ENCODE measurements around the gene ALOX5.

ALOX5 gene

DNA sequence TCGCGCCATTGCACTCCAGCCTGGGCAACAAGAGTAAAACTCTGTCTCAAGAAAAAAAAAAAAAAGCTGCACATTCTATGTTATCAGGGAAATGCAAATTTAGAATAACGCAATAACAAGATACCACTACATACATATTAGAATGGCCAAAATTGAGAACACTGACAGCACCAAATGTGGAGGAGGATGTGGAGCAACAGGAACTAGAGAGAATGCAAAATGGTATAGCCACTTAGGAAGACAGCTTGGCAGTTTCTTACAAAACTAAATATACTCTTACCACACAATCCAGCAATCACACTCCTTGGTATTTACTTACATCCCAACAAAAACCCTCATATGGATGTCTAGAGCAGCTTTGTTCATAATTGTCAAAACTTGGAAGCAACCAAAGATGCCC lies 76.8 kb downstream of the ALOX5 start:
- no peak overlapping the region for H3K14ac ChIP-seq (ENCODE audit: low read length in 2 of 2)
- H2AFZ ChIP-seq (ENCODE audit: low read depth, low read length), result no peak overlapping the region
- peaks cover 4 to 13% of the 10 kb centered on the region in 2 experiments for H3K36me3 ChIP-seq (ENCODE audit: control insufficient read depth in 1 of 2, insufficient read depth in 2 of 2, low read depth in 1 of 2, low read length in 2 of 2)
- no peak overlapping the region for H4K91ac ChIP-seq (ENCODE audit: low read length)
- H2BK12ac ChIP-seq (ENCODE audit: low read length in 2 of 2), result no peak overlapping the region
- H3K23ac ChIP-seq (ENCODE audit: low read length in 2 of 2), result no peak overlapping the region
- H3K27me3 ChIP-seq (ENCODE audit: control insufficient read depth in 1 of 2, insufficient read depth in 1 of 2, low read length in 2 of 2), result no peaks in the 10 kb centered on the region
- H3K18ac ChIP-seq (ENCODE audit: low read depth in 1 of 2, low read length in 2 of 2), result no peak overlapping the region
- no peak overlapping the region for H3K4me2 ChIP-seq (ENCODE audit: low read length, poor library complexity, severe bottlenecking)
- 100% methylated on average over 2 of the region's 3 CpGs for WGBS
- no peak overlapping the region for H3K9ac ChIP-seq (ENCODE audit: low read length)
- no peak overlapping the region for H3K4me3 ChIP-seq (ENCODE audit: insufficient read depth in 1 of 2, low read depth in 1 of 2, low read length in 2 of 2)
- no peaks in the 10 kb centered on the region for H3K9me3 ChIP-seq (ENCODE audit: control insufficient read depth, low read length)
- no peak overlapping the region for H2BK5ac ChIP-seq (ENCODE audit: low read depth, low read length, poor library complexity, severe bottlenecking)
- H2BK15ac ChIP-seq (ENCODE audit: low read depth, poor library complexity, severe bottlenecking), result no peak overlapping the region
- no peak overlapping the region for H2AK5ac ChIP-seq (ENCODE audit: low read length, severe bottlenecking)
- no peak overlapping the region for H3K27ac ChIP-seq (ENCODE audit: low read length, poor library complexity, severe bottlenecking)
- H2BK120ac ChIP-seq (ENCODE audit: low read depth, low read length), result no peak overlapping the region
- no peaks in the 10 kb centered on the region for H3K79me1 ChIP-seq (replicated peaks; ENCODE audit: low read length, poor library complexity, severe bottlenecking)
- no peak overlapping the region for H3K4ac ChIP-seq (ENCODE audit: low read depth in 1 of 2, low read length in 2 of 2)
- no peak overlapping the region for H4K8ac ChIP-seq (ENCODE audit: low read length)
- no peak for DNase-seq
- H3K4me1 ChIP-seq (ENCODE audit: control insufficient read depth, insufficient read depth, low read depth, low read length), result peaks cover 4% of the 10 kb centered on the region

DNA sequence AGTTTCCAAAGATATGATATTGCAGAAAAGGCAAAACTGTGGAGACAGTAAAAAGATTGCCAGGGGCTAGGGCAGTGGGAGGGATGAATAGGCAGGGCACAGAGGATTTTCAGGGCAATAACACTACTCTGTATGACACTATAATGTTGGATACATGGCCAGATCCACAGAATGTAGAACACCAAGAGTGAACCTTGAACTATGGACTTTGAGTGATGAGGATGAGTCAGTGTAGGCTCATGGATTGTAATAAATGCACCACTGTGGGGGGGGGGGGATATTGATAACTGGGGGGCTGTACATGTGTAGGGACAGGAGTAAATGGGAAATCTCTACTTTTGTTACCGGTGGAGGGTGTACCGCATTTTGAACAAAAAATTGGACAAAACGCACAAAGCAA lies 77.4 kb downstream of the ALOX5 start:
- Histone ChIP-seq H2BK5ac (ENCODE audit: low read depth, low read length, poor library complexity, severe bottlenecking) (no peak overlapping the region), H2BK120ac (ENCODE audit: low read depth, low read length) (no peak overlapping the region), H4K91ac (ENCODE audit: low read length) (no peak overlapping the region), H3K4me2 (ENCODE audit: low read length, poor library complexity, severe bottlenecking) (no peak overlapping the region), H3K23ac (ENCODE audit: low read length in 2 of 2) (no peak overlapping the region), H4K8ac (ENCODE audit: low read length) (no peak overlapping the region), H2AFZ (ENCODE audit: low read depth, low read length) (no peak overlapping the region), H3K9ac (ENCODE audit: low read length) (no peak overlapping the region), H3K4ac (ENCODE audit: low read depth in 1 of 2, low read length in 2 of 2) (no peak overlapping the region), H3K4me3 (ENCODE audit: insufficient read depth in 1 of 2, low read depth in 1 of 2, low read length in 2 of 2) (no peak overlapping the region), H3K18ac (ENCODE audit: low read depth in 1 of 2, low read length in 2 of 2) (no peak overlapping the region), H3K14ac (ENCODE audit: low read length in 2 of 2) (no peak overlapping the region), H3K79me1 (replicated peaks; ENCODE audit: low read length, poor library complexity, severe bottlenecking) (no peaks in the 10 kb centered on the region), H3K36me3 (ENCODE audit: control insufficient read depth in 1 of 2, insufficient read depth in 2 of 2, low read depth in 1 of 2, low read length in 2 of 2) (peaks cover 9 to 17% of the 10 kb centered on the region in 2 experiments), H3K9me3 (ENCODE audit: control insufficient read depth, low read length) (no peaks in the 10 kb centered on the region), H2BK12ac (ENCODE audit: low read length in 2 of 2) (no peak overlapping the region), H3K4me1 (ENCODE audit: control insufficient read depth, insufficient read depth, low read depth, low read length) (peaks cover 4% of the 10 kb centered on the region), H2AK5ac (ENCODE audit: low read length, severe bottlenecking) (no peak overlapping the region), H3K27me3 (ENCODE audit: control insufficient read depth in 1 of 2, insufficient read depth in 1 of 2, low read length in 2 of 2) (no peaks in the 10 kb centered on the region), H3K27ac (ENCODE audit: low read length, poor library complexity, severe bottlenecking) (no peak overlapping the region), H2BK15ac (ENCODE audit: low read depth, poor library complexity, severe bottlenecking) (no peak overlapping the region)
- WGBS, result 98% methylated on average over 3 of the region's 3 CpGs
- DNase-seq, result no peak

DNA sequence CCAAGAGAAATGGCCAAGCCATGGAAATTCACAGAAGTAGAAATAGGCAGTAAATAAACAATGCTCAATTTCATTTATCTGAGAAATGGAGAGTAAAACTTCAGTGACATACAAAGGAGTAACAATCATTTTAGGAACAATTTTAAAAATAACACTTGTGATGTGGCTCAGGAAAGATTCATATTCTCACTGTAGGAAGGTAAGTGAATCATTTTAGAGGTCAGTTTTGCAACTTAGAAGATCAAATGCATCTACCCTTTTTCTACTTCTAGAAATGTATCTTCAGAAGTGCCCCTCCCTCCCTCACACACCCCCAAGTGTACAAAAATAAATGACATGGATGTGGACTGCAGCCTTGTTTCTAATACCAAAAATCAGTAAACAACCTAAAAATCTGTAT lies 78.3 kb downstream of the ALOX5 start:
- H3K27ac ChIP-seq (ENCODE audit: low read length, poor library complexity, severe bottlenecking), result no peak overlapping the region
- H2AK5ac ChIP-seq (ENCODE audit: low read length, severe bottlenecking), result no peak overlapping the region
- H3K79me1 ChIP-seq (replicated peaks; ENCODE audit: low read length, poor library complexity, severe bottlenecking), result no peaks in the 10 kb centered on the region
- H4K91ac ChIP-seq (ENCODE audit: low read length), result no peak overlapping the region
- no peak overlapping the region for H3K4me3 ChIP-seq (ENCODE audit: insufficient read depth in 1 of 2, low read depth in 1 of 2, low read length in 2 of 2)
- no peak overlapping the region for H3K4ac ChIP-seq (ENCODE audit: low read depth in 1 of 2, low read length in 2 of 2)
- H3K9ac ChIP-seq (ENCODE audit: low read length), result no peak overlapping the region
- H3K9me3 ChIP-seq (ENCODE audit: control insufficient read depth, low read length), result no peaks in the 10 kb centered on the region
- no peaks in the 10 kb centered on the region for H3K27me3 ChIP-seq (ENCODE audit: control insufficient read depth in 1 of 2, insufficient read depth in 1 of 2, low read length in 2 of 2)
- no peak overlapping the region for H4K8ac ChIP-seq (ENCODE audit: low read length)
- no peak overlapping the region for H2BK5ac ChIP-seq (ENCODE audit: low read depth, low read length, poor library complexity, severe bottlenecking)
- no peak overlapping the region for H3K23ac ChIP-seq (ENCODE audit: low read length in 2 of 2)
- no peak for DNase-seq
- H3K14ac ChIP-seq (ENCODE audit: low read length in 2 of 2), result no peak overlapping the region
- no peak overlapping the region for H2BK12ac ChIP-seq (ENCODE audit: low read length in 2 of 2)
- no peak overlapping the region for H3K4me2 ChIP-seq (ENCODE audit: low read length, poor library complexity, severe bottlenecking)
- H3K18ac ChIP-seq (ENCODE audit: low read depth in 1 of 2, low read length in 2 of 2), result no peak overlapping the region
- H3K36me3 ChIP-seq (ENCODE audit: control insufficient read depth in 1 of 2, insufficient read depth in 2 of 2, low read depth in 1 of 2, low read length in 2 of 2), result peaks cover 17 to 22% of the 10 kb centered on the region in 2 experiments
- H2BK120ac ChIP-seq (ENCODE audit: low read depth, low read length), result no peak overlapping the region
- H2AFZ ChIP-seq (ENCODE audit: low read depth, low read length), result no peak overlapping the region
- peaks cover 4% of the 10 kb centered on the region for H3K4me1 ChIP-seq (ENCODE audit: control insufficient read depth, insufficient read depth, low read depth, low read length)
- no peak overlapping the region for H2BK15ac ChIP-seq (ENCODE audit: low read depth, poor library complexity, severe bottlenecking)

DNA sequence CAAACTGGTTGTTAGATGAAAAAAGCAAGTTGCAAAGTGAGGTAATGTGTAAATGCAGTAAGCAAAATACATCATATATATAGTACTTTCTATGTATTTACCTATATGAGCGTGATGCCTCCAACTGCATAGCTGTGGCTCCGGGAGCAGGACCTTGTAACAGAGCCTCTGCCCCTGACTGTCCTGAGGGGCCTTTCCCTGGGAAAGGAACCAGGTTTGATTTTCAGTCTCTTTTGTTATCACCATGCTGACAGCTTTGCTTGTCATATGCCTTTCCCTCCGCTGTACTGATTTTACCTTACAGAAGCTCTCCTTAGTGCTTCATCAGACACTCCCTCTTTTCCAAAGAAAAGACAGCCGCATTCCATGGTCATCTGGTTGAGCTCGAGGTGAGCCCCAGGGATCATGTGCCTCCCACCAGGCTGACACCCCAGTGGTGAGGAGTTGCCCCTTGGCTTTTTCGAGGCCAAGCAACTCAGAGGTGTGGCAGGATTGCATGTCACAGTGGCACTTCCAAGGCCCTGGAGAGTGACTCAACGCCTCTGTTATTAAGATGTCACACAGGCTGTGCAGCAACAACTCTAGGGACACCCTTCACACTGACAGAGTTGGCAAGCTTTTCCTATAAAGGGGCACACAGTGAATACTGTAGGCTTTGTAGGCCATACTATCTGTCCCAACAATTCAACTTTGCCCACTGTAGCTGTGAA lies 78.9 kb downstream of the ALOX5 start:
- Histone ChIP-seq H3K79me1 (replicated peaks; ENCODE audit: low read length, poor library complexity, severe bottlenecking) (no peaks in the 10 kb centered on the region), H3K9ac (ENCODE audit: low read length) (no peak overlapping the region), H2BK5ac (ENCODE audit: low read depth, low read length, poor library complexity, severe bottlenecking) (no peak overlapping the region), H2BK12ac (ENCODE audit: low read length in 2 of 2) (no peak overlapping the region), H3K4me3 (ENCODE audit: insufficient read depth in 1 of 2, low read depth in 1 of 2, low read length in 2 of 2) (no peak overlapping the region), H2AFZ (ENCODE audit: low read depth, low read length) (no peak overlapping the region), H2BK120ac (ENCODE audit: low read depth, low read length) (no peak overlapping the region), H4K8ac (ENCODE audit: low read length) (no peak overlapping the region), H3K4ac (ENCODE audit: low read depth in 1 of 2, low read length in 2 of 2) (no peak overlapping the region), H3K27ac (ENCODE audit: low read length, poor library complexity, severe bottlenecking) (no peak overlapping the region), H3K4me2 (ENCODE audit: low read length, poor library complexity, severe bottlenecking) (no peak overlapping the region), H4K91ac (ENCODE audit: low read length) (no peak overlapping the region), H3K14ac (ENCODE audit: low read length in 2 of 2) (peak overlapping the region in 1 of 2 experiments; percentile 11), H3K4me1 (ENCODE audit: control insufficient read depth, insufficient read depth, low read depth, low read length) (peaks cover 4% of the 10 kb centered on the region), H3K36me3 (ENCODE audit: control insufficient read depth in 1 of 2, insufficient read depth in 2 of 2, low read depth in 1 of 2, low read length in 2 of 2) (peaks cover 23 to 27% of the 10 kb centered on the region in 2 experiments), H3K23ac (ENCODE audit: low read length in 2 of 2) (no peak overlapping the region), H2AK5ac (ENCODE audit: low read length, severe bottlenecking) (no peak overlapping the region), H3K18ac (ENCODE audit: low read depth in 1 of 2, low read length in 2 of 2) (no peak overlapping the region), H2BK15ac (ENCODE audit: low read depth, poor library complexity, severe bottlenecking) (no peak overlapping the region), H3K9me3 (ENCODE audit: control insufficient read depth, low read length) (no peaks in the 10 kb centered on the region), H3K27me3 (ENCODE audit: control insufficient read depth in 1 of 2, insufficient read depth in 1 of 2, low read length in 2 of 2) (no peaks in the 10 kb centered on the region)
- 86% methylated on average over 7 of the region's 7 CpGs for WGBS
- DNase-seq, result no peak

Data from mesenchymal stem cell (in vitro differentiated cells and primary cell).